Measurements from ENCODE around the gene SLC35F3.

The SLC35F3 gene

DNA sequence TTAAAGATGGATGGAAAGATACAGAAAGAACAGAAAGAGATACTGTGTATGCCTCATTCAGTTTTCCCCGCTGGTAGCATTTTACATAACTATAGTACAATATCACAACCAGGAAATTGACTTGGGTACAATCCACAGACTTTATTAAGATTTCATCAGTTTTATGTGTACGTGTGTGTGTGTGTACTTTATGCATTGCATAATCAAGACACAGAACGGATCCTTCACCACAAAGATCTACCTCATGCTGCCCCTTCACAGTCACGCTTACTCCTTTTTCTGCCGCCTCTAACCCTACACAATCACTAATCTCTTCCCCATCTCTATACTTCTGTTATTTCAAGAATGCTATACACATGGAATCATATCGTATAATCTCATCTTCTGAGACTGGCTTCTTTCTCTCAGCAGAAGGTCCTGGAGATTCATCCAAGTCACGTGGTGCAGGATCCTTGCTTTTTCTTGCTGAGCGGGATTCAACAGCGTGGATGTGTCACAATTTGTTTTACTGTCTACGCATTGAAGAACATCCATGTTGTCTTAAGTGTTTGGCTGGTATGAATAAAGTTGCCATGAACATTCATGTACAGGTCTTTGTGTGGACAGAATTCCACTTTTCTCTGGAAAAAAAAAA lies 76.7 kb downstream of the SLC35F3 start:
- no peak for DNase-seq

DNA sequence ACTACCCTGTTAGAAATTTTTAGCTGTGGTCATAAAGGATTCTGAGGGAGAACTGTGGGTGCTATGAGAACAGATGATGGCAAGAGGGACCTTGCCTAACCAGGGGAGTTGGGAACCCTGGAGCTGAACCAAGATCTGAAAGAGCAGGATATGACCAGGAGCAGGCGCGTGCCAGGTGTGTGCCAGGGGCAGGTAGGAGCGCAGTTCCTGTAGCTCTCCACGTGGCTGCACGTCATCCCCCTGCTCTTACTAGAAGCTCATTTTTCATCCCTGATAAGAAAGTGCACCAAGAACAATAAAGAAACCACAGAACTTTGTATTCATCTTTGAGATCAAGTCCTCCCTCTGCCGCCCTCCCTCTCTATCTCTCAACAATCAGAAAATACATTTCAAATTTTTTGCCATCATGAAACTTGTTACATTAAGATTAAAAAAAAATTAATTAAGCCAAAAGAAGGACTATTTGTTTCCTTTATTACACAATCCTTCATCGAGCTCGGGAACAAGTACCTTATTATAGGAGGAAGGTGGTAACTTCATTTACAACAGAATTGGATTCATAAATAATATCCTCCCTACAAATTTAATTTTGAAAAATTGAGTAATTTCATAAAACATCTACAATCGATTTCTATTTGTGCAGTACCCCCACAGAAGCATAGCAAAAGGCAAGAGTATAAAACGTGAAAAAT lies 78.5 kb downstream of the SLC35F3 start:
- DNase-seq, result no peak

DNA sequence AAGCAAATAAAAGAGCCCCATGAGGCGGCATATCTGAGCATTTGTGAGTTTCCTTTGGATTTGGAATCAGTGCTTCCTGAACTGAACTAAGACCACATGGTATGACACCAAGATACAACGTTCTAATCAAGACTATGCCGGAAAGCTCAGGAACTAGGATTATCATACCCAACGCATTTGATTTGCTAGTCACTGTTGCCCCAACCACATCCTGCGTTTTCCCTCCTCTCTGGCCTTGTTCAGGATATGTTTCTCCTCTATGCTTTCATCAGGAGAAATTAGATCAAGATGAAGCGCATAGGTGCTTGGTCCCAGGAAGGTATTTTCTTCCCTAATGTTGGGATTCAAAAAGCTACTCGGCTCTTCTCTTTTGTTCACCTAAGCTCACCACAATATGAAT lies 79.3 kb downstream of the SLC35F3 start:
- no peak for DNase-seq

DNA sequence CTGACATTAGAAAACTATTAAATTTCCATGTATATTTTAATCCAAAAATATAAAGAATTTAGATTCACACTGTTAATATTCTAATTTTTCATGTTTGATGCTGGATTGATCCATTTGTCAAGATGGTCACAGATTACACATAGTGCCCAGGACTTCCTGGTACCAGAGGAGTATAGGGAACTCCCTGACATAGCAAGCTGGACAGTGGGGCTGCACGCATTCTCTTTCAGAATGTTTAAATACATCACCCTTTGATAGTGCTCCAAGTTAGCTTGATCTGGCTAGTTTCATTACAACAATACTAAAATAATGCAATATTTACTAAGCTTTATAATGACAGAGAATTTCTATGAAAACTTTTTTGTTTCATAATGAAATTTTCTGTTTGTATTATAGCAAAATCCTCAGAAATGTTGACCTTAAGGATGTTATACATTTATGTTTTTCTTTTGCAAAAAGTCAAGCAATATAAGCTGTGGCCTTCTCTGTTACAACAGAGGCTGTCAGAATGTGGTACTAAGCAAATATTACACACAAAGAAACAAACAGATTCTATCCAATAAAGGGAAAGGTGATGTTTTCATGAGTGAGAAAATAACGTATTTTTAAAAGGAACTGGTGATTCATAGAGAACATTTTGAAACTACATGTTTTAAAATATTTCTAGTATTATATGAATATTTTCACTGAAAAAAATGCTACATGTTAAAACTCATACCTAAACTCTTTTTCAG lies 84.7 kb downstream of the SLC35F3 start:
- no peak for DNase-seq

DNA sequence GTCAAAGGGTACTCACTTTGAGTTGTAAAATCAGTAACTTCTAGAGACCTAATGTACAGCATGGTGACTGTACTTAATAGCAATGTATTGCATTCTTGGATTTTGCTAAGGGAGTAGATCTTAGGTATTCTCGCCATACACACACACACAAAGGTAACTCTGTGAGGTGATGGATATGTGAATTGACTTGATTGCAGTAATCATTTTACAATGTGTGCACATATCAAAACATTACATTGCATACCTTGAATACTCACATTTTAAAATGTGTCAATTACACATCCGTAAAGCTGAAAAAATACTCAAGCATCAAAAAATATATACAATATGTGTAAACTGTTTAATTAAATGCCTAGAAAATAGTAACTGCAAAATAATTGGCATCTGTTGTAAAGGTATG lies 86.0 kb downstream of the SLC35F3 start:
- no peak for DNase-seq

DNA sequence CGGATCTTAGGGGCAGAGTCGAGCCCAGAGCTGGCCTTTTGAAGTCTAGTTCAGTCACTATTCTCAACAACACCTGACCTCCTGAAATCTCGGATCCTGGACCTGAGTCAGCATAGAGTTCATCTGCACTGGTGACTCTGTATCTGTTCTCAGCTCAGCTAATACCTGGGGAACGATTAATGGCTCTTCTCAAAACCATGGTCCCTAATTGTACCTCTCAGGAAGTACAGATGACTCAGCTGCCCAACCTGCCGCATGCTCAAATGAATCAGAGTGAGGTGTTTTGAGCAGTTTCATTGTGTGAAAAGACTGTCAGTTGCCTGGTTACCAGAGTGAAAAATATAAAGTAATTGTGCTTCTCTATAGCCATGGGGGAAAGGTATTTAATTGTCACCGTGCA lies 89.2 kb downstream of the SLC35F3 start:
- DNase-seq, result no peak

DNA sequence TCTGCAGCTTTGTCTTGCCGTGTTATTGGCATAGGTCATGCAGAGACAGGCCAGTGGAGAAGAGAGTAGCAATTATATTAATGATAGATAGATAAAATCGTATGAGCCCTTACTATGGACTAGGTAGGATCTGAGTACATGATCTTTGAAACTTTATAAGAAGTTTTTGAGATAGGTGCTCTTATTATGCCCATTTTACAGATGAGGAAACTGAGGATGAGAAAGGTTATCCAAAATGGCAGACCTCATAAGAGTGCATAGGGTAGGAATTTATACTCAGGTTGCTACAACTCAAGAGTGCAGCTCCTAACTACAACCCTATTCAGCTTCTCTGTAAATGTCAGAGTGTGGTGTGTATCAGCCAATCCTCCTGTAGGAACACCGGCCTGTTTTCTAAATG lies 89.6 kb downstream of the SLC35F3 start:
- DNase-seq, result no peak

DNA sequence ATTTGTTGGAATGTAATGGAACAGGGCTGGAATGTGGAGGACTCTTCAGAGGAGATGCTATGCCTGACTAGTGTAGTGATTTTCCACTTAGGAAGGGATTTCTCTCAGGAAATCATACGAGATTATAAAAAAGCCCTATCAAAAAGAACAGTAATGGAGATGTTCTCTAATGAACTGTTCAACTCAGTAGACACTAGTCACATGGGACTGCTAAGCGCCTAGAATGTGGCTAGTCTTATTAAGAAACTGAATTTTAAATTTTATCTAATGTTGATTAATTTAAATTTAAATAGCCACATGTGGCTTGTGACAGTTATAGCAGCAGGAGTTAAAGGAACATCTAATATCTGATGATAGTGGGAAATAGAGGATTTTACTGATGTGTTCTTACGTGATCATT lies 94.0 kb downstream of the SLC35F3 start:
- no peak for DNase-seq

DNA sequence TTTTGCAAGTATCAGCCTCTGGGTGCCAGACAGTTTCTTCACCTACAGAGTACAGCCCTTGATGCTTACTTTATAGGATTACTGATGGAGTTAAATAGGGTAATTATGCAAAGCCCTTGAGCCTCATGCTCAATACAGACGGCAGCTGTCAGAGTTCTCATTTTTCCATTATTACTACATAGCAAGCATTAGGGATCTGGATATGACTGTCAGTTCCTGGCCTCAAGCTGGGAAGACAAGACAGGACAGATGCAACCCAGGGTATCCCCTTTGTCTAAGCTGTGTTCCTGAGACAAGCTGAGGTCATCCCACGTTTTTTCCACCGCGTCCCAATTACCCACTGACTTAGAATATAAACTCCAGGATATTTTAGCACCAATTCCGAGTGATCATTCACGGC lies 94.4 kb downstream of the SLC35F3 start:
- DNase-seq, result no peak

DNA sequence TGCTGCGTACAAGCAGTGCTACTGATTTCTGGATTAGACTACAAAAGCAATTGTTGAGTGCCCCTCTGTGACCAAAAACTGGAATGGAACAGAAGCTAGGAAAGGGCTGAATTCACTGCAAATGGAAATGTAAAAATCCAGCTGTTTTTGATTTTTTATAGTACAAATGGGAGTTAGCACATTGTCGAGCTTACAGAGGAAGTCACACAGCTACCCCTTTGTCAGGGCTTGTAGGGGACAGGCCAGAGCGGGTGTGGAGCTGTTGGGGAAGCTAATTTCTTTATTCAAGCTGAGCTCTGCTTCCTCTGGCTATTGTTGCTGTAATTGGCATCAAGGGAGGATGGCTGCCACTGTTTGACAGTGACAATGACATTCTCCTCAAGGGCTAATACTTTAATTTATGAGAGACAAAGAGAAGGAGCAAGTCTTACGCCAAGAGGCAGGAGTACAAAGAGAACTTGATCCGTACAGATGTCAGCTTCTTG lies 96.1 kb downstream of the SLC35F3 start:
- no peak for DNase-seq

DNA sequence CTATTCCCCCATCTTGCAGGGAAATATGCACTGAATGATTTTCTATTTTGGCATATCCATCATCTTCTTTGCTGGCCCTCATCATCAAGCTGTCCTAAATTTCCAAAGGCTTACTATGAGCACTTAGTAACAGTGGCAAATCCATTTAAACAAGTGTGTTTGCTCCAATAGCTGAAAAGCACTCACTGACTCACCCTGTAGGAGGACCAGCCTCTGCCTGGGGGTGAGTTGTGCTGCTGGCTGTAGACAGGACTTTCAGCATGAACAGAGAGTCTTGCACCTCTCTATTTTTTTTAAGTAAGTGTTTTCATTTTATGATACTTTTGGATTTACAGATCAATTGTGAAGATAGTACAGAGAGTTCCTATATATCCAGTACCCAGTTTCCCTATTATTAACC lies 97.3 kb downstream of the SLC35F3 start:
- no peak for DNase-seq

DNA sequence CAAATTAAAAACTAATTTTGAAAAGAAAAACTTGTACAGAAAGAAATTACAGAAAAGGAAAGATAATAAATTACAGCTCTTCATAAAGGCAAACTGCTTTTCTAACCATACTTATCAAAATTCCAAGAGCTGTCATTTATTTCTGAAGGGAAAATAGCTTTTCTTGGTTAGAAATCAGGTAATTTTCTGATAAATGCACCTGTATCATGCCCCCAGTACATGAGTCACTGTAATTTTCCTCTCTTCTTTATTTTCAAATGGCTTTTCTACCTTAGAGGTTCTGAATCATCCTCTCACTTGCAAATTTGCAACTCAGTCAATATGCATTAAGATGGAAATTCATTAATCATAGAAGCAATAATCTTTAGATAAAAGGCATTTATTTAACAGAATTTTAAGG lies 100.1 kb downstream of the SLC35F3 start:
- no peak for DNase-seq

DNA sequence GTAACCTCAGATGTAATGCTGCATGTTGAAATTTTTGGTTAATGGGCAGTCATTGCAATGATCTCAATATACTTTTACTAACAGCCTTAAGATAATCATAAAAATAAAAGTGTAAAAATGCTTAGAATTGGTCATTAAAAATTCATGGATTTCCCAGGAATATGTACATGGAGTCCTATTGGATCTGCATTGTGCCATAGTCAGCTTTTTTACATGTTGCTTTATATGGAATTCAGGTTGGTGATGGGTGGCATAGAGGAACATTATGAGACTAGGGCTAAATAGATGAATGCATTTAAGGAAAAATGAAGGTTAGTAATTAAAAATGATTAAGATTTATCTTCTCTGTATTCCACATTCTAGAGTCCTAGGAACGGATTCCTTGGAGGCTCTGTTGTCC lies 103.2 kb downstream of the SLC35F3 start:
- no peak for DNase-seq

DNA sequence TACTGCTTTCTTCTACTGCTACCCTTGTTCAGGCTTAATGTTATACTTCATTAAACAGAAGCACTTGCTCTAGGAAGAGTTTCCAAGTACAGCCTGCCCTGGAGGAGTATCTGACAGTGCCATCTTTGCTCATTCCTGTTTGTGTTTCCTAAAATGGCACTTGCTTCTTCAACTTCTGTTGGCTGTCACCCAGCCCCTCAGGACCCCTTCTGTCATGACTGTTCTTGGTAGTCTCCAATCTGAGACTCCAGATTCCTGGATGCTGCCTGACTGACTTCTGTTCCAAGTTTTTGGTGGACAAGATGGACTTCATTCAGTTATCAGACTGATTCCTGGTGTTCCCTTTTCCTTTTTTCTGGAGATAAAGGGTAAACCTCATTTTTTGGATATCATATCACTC lies 104.1 kb downstream of the SLC35F3 start:
- no peak for DNase-seq

DNA sequence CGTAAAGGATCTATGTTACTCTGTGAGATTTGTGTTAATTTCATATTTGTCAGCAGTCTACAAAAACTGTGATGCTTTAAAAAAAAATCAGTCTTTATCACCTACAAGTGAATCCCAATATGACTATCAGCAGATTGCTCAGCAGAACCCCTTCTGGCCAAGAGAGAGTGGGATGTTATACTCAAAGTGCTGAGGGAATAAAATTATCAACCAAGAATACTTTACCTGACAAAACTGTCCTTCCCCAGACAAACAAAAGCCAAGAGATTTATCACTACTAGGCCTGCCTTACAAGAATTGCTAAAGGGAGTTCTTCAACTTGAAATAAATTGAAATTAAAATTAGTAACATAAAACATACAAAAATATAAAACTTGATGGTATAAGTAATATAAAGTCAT lies 105.2 kb downstream of the SLC35F3 start:
- DNase-seq, result no peak

DNA sequence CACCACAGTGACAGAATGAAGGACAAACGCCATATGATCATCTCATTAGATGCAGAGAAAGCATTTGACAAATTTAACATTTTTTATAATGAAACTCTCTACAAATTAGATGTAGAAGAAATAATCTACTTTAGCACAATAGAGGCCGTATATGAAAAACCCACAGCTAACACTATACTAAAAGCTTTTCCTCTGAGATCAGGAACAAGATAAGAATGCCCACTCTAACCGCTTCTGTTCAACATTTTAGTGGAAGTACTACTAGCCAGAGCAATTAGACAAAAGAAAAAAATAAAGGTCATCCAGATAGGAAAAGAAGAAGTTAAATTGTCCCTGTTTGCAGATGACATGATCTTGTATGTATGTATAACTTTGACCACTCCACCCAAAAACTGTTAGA lies 109.7 kb downstream of the SLC35F3 start:
- no peak for DNase-seq

DNA sequence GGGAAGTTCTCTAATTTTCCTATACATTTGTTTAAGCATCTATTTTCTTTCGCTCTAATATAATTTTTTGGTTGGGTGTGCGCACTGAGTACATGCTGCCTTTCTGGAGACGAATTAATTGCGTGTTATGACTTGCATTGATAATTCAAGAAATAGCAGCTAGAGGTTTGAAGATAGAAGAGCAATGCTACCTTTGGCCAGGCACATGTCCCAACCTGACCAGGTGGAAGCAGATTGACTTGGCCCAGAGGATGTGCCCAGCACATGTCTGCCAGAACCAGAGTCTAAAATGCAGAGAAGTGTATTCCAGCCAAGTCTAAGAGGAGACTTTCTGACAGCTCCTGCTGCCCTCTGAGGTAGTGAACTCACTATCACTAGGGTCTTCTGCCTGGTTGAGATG lies 114.3 kb downstream of the SLC35F3 start:
- no peak for DNase-seq

DNA sequence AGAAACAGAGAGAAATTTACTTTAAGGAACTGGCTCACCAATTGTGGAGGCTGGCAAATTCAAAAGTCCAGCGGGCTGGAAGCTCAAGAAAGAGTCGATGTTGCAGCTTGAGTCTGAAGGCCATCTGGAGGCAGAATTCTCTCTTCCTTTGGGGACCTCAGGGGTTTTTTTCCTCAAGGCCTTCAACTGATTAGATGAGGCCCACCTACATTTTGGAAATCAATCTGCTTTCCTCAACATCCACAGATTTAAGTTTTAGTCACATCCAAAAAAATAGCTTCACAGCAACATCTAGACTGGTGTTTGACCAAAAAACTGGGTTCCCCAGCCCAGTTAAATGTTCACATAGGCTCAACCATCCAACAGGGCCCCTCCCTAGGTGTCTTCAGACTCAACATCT lies 114.9 kb downstream of the SLC35F3 start:
- no peak for DNase-seq

DNA sequence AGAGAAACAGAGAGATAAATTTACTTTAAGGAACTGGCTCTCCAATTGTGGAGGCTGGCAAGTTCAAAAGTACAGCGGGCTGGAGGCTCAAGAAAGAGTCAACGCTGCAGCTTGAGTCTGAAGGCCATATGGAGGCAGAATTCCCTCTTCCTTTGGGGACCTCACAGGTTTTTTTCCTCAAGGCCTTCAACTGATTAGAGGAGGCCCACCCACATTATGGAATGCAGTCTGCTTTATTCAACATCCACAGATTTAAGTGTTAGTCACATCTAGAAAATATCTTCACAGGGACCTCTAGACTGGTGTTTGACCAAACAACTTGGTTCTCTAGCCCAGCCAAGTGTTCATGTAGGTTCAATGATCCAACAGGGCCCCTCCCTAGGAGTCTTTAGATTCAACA lies 117.8 kb downstream of the SLC35F3 start:
- DNase-seq, result no peak

DNA sequence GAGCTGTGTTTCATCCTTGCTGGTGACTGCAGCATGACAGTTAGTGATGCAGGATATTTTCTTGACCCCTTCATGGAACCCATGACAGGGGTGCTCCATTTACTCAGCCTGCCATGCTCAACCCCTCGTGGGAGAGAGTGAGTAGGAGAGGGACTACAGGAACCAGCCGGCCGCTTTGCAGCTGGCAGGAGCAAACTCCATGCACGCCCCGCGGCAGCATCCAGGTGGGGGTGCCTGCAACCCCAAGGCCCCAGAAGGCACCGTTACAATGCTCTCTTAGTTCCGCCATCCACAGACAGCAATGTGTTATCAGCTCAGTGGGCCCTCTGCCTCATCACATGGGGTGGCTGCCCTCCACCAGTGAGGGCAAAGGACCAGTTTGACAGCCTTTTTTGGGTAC lies 135.1 kb downstream of the SLC35F3 start:
- DNase-seq, result no peak

DNA sequence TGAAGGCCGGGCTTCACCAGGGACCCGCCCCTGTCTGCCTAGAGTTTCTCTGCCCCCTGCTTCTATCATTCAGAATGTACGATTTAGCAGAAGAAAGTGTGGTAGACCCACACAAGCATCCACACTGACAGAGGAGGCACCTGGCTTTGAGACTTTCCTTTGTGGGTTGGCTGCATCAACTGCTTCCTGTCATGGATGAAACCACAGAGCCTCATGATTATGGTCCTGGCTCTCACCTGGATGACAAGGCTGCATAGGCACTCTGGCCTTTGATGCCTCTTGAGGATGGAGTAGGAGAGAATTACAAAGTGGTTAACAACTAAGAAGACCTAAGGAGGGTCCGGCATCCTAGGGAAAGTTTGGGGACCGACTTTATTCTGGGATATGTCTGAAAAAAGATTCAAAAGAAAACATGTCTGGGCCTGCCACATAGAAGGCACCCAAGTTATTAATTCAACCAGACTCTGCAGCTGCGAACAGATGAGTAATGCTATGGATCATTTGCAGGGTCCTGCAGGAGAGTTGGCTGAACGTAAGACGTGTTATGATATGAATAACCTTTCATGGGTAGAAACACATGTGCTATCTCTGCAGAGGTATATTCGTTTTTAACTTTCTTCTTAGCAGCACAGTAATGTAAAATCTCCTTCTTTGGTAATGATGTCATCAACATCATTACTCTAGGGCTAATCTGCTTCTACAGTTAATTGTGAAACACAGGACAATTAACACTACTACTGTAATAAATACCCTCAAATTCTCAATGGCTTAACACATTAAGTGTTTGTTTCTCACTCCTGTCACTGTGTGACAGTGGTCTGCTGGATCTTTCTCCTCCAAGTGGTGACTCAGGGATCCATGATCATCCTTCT lies 136.2 kb downstream of the SLC35F3 start:
- no peak for DNase-seq

DNA sequence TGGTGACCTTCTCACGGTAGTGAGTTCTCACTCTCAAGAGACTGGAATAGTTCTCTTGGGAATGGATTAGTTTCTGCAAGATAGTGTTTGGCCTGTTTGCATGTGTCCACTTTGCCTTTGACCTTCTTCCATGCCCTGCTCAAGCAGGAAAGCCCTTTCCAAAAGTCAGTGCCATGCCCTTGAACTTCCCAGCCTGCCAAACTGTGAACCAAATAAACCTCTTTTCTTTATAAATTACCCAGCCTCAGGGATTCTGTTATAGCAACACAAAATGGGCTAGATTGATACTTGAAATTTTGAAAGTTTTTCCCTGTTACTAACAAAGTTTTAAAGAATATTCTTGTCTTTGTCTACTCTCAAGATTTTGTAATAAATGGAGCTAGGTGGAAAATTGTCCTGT lies 139.6 kb downstream of the SLC35F3 start:
- no peak for DNase-seq

DNA sequence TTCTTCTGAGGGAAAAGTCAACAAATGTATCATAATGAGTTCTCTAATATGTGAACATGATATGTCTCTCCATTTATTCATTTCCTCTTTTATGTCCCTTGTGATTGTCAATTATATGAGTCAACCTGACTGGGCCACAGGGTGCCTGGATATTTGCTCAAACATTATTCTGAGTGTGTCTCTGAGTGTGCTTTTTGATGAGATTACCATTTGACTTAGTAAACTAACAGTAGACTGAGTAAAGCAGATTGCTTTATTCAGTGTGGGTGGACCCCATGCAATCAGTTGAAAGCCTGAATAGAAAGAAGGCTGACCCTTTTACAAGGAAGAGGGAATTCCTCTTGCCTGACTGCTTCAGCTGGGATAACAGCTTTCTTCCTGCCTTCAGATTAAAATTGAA lies 142.6 kb downstream of the SLC35F3 start:
- DNase-seq, result no peak

All from activated CD8-positive, alpha-beta memory T cell treated with anti-CD3 and anti-CD28 coated beads, Interleukin-2, amount 50 U/mL, for 4 hours (primary cell).